ENCODE measurements around the gene ZNF43. TPM values are rescaled to one million over a fixed set of nuclear protein-coding genes. Genes with fewer than 3 reads are reported as not detected.

The ZNF43 gene
- total RNA-seq, 1 experiment from 2014 or later = 0.34 TPM

- intact Hi-C loops (cut with micrococcal nuclease) = no loop called here
- CTCF ChIA-PET = no interaction called here
Measured at GRCh38 chr19:21841488-21842097, 5.6 kb upstream of the ZNF43 start.

GRCh38 chr19:21841081-21841480 is 5.1 kb upstream of the ZNF43 start:
- H3K9ac ChIP-seq (ENCODE audit: low read length) = no peak overlapping the region
- no peak for DNase-seq (ENCODE audit: low read depth, low spot score)
- ChIA-PET CTCF (no interaction called here), POLR2A (no interaction called here), RAD21 (ENCODE audit: low non-redundant PET in 1 of 2, low total read pairs in 2 of 2, uncharacterized antibody in 2 of 2, unreplicated experiment in 2 of 2) (no interaction called here)
- no peak overlapping the region for H3K27ac ChIP-seq (ENCODE audit: low read depth, low read length)
- TF ChIP-seq MAX (IDR thresholded peaks at IDR 0.05) (no peak), ATF3 (IDR thresholded peaks at IDR 0.05) (no peak), CEBPB (IDR thresholded peaks at IDR 0.05; ENCODE audit: low read depth) (no peak), RAD21 (IDR thresholded peaks at IDR 0.05; ENCODE audit: low read depth) (no peak), YY1 (IDR thresholded peaks at IDR 0.05; ENCODE audit: extremely low read depth, insufficient replicate concordance, low read depth, low read length) (no peak), POLR2A (IDR thresholded peaks at IDR 0.05; ENCODE audit: borderline replicate concordance, extremely low read depth, insufficient read depth, insufficient read length) (no peak), EZH2phosphoT487 (IDR thresholded peaks at IDR 0.05; ENCODE audit: borderline replicate concordance) (no peak), ZBTB33 (IDR thresholded peaks at IDR 0.05; ENCODE audit: extremely low read depth, insufficient replicate concordance, low read length) (no peak), ELF1 (IDR thresholded peaks at IDR 0.05; ENCODE audit: borderline replicate concordance, low read depth) (no peak), SIN3A (IDR thresholded peaks at IDR 0.05; ENCODE audit: low read depth) (no peak), SP1 (IDR thresholded peaks at IDR 0.05; ENCODE audit: low read depth) (no peak), CBX3 (IDR thresholded peaks at IDR 0.05; ENCODE audit: low read depth) (no peak), CTCF (IDR thresholded peaks at IDR 0.05 in 2 of 3, conservative IDR thresholded peaks at IDR 0.05 in 1 of 3; ENCODE audit: borderline replicate concordance in 1 of 3, insufficient read depth in 1 of 3, low read depth in 2 of 3, low read length in 2 of 3) (no peak), ZFX (IDR thresholded peaks at IDR 0.05) (no peak), JUND (IDR thresholded peaks at IDR 0.05) (no peak), EZH2 (IDR thresholded peaks at IDR 0.05) (no peak), POLR2AphosphoS5 (IDR thresholded peaks at IDR 0.05; ENCODE audit: low read depth, low read length) (no peak), FOSL1 (IDR thresholded peaks at IDR 0.05; ENCODE audit: low read depth) (no peak)
- intact Hi-C loops (cut with micrococcal nuclease) = no loop called here
- no peak overlapping the region for H2AFZ ChIP-seq (ENCODE audit: low read depth, low read length, poor library complexity, severe bottlenecking)
- no peaks in the 10 kb centered on the region for H3K9me2 ChIP-seq (ENCODE audit: insufficient read depth)
- H3K36me3 ChIP-seq (ENCODE audit: control insufficient read depth in 1 of 2, insufficient read depth in 2 of 2, low read length in 2 of 2) = no peaks in the 10 kb centered on the region
- no peak overlapping the region for H3K4me2 ChIP-seq (ENCODE audit: low read length)
- H3K27me3 ChIP-seq (ENCODE audit: insufficient read depth, low read length) = no peaks in the 10 kb centered on the region
- H3K4me3 ChIP-seq (replicated peaks in 1 of 2; ENCODE audit: low read depth in 1 of 2, low read length in 2 of 2) = no peak overlapping the region
- H4K20me1 ChIP-seq (ENCODE audit: insufficient read depth) = no peaks in the 10 kb centered on the region
- no TSS peak for BruUV-seq (replicated peaks)
- no peaks in the 10 kb centered on the region for H3K79me2 ChIP-seq (ENCODE audit: insufficient read depth, low read length)
- peaks cover 13 to 46% of the 10 kb centered on the region in 2 experiments; a peak in 3 of 4 replicates for H3K9me3 ChIP-seq (ENCODE audit: control insufficient read depth in 1 of 2, insufficient read depth in 1 of 2, low read depth in 1 of 2, low read length in 2 of 2)
- H3K4me1 ChIP-seq (ENCODE audit: control insufficient read depth in 1 of 2, insufficient read depth in 2 of 2, low read length in 2 of 2) = no peaks in the 10 kb centered on the region
- ATAC-seq = no peak

More at GRCh38 chr19:21841488-21842097, 5.6 kb upstream of the ZNF43 start:
- Histone ChIP-seq H3K79me2 (ENCODE audit: insufficient read depth, low read length) (no peaks in the 10 kb centered on the region), H3K27ac (ENCODE audit: low read depth, low read length) (no peak overlapping the region), H3K4me3 (replicated peaks in 1 of 2; ENCODE audit: low read depth in 1 of 2, low read length in 2 of 2) (no peak overlapping the region), H2AFZ (ENCODE audit: low read depth, low read length, poor library complexity, severe bottlenecking) (no peak overlapping the region), H3K4me1 (ENCODE audit: control insufficient read depth in 1 of 2, insufficient read depth in 2 of 2, low read length in 2 of 2) (no peaks in the 10 kb centered on the region), H4K20me1 (ENCODE audit: insufficient read depth) (no peaks in the 10 kb centered on the region), H3K36me3 (ENCODE audit: control insufficient read depth in 1 of 2, insufficient read depth in 2 of 2, low read length in 2 of 2) (no peaks in the 10 kb centered on the region), H3K9me3 (ENCODE audit: control insufficient read depth in 1 of 2, insufficient read depth in 1 of 2, low read depth in 1 of 2, low read length in 2 of 2) (peaks cover 13 to 46% of the 10 kb centered on the region in 2 experiments; a peak in 3 of 4 replicates), H3K4me2 (ENCODE audit: low read length) (no peak overlapping the region), H3K27me3 (ENCODE audit: insufficient read depth, low read length) (no peaks in the 10 kb centered on the region), H3K9me2 (ENCODE audit: insufficient read depth) (no peaks in the 10 kb centered on the region), H3K9ac (ENCODE audit: low read length) (no peak overlapping the region)
- no peak for TF ChIP-seq FOSL1 (IDR thresholded peaks at IDR 0.05; ENCODE audit: low read depth)
- POLR2A ChIA-PET = no interaction called here
- DNase-seq (ENCODE audit: low read depth, low spot score) = no peak
- BruUV-seq (replicated peaks) = no TSS peak
- RAD21 ChIA-PET (ENCODE audit: low non-redundant PET in 1 of 2, low total read pairs in 2 of 2, uncharacterized antibody in 2 of 2, unreplicated experiment in 2 of 2) = no interaction called here
- ATAC-seq = no peak

Data from HCT116 (cell line).